ENCODE data around the gene DNAJC18. TPM values are rescaled to one million over a fixed set of nuclear protein-coding genes. Genes with fewer than 3 reads are reported as not detected.
A peak's percentile ranks its signal among the peaks of the same experiment; 100 is the strongest.
"Not testable (repeated sequence)": the region's sequence is repeated elsewhere in the genome, so short reads cannot be mapped to it uniquely, and the experiment has no call there.

Gene DNAJC18
- total and polyA plus RNA-seq, 2 experiments from 2014 or later = 10.9 to 13.4 TPM

DNA sequence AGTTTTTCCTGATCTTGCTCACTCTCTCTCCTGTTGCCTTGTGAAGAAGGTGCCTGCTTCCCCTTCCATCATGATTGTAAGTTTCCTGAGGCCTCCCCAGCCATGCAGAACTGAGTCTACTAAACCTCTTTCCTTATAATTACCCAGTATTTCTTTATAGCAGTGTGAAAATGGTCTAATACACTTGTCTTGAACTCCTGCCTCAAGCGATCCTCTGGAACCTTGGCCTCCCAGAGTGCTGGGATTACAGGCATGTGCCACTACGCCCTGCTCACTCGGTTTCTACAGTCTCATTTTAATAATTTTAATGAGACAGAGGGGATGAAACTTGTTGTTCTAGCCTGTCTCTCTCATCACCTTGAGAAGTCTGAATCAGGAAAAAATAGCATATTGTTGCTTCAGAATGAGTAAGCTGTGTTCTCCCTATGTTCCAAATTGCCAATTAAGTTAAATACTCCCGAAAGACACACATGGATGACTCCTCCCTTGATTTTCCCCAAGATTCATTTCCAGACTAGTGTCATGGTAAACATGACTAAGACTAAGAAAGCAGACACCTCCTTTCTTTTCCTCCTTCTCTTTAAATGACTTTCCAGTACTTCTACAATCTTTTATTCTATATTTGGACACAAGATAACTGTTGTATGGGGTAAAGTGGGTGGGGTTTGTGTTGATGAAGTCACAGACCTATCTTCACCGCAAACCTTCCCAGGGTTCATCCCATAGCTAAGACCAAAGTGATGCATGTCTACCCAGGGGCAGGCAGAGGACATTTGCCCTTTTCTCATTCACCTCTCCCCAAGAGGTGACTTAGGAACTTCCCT lies 7.8 kb upstream of the DNAJC18 start:
- no peaks in the 10 kb centered on the region for H3K79me2 ChIP-seq (ENCODE audit: insufficient read depth)
- no peaks in the 10 kb centered on the region for H3K9me3 ChIP-seq (ENCODE audit: low read depth)
- H3F3A ChIP-seq (ENCODE audit: insufficient read depth) = peaks cover 42% of the 10 kb centered on the region
- peak overlapping the region; percentile 32 for H3K4me2 ChIP-seq (ENCODE audit: unreplicated experiment)
- H2AFZ ChIP-seq = no peak overlapping the region
- H3K4me1 ChIP-seq (ENCODE audit: insufficient read depth) = peaks cover 46% of the 10 kb centered on the region
- peak overlapping the region; percentile 62 for H3K27ac ChIP-seq
- in situ Hi-C loops (cut with MboI) = no loop called here
- no peaks in the 10 kb centered on the region for H4K20me1 ChIP-seq (ENCODE audit: insufficient read depth)
- peak; percentile 84 for DNase-seq
- 50 to 52% methylated on average over 5 of the region's 5 CpGs for WGBS, 2 experiments (ENCODE audit: low coverage in 1 of 2, low lambda C conversion rate in 2 of 2, missing lambda C conversion rate in 2 of 2)
- no peak overlapping the region for H3K4me3 ChIP-seq
- H3K27me3 ChIP-seq (replicated peaks; ENCODE audit: insufficient read depth) = no peaks in the 10 kb centered on the region
- H3K36me3 ChIP-seq (ENCODE audit: low read depth) = no peaks in the 10 kb centered on the region
- H3K9me2 ChIP-seq (ENCODE audit: insufficient read depth) = no peaks in the 10 kb centered on the region
- TF ChIP-seq EZH2 (IDR thresholded peaks at IDR 0.05; ENCODE audit: insufficient read depth, poor library complexity, severe bottlenecking) (no peak), EZH2phosphoT487 (IDR thresholded peaks at IDR 0.05; ENCODE audit: insufficient read depth, low read depth) (no peak)
- H3K9ac ChIP-seq = no peak overlapping the region

GRCh38 chr5:139445325-139446170 lies 6.2 kb upstream of the DNAJC18 start:
- no peaks in the 10 kb centered on the region for H4K20me1 ChIP-seq (ENCODE audit: insufficient read depth)
- peaks cover 42% of the 10 kb centered on the region for H3F3A ChIP-seq (ENCODE audit: insufficient read depth)
- 57 to 61% methylated on average over 7 of the region's 7 CpGs for WGBS, 2 experiments (ENCODE audit: low coverage in 1 of 2, low lambda C conversion rate in 2 of 2, missing lambda C conversion rate in 2 of 2)
- H3K4me1 ChIP-seq (ENCODE audit: insufficient read depth) = peaks cover 46% of the 10 kb centered on the region
- in situ Hi-C loops (cut with MboI) = no loop called here
- H3K36me3 ChIP-seq (ENCODE audit: low read depth) = no peaks in the 10 kb centered on the region
- H3K27ac ChIP-seq = peak overlapping the region; percentile 43
- H3K9me2 ChIP-seq (ENCODE audit: insufficient read depth) = no peaks in the 10 kb centered on the region
- H2AFZ ChIP-seq = no peak overlapping the region
- no peak overlapping the region for H3K4me3 ChIP-seq
- no peak overlapping the region for H3K4me2 ChIP-seq (ENCODE audit: unreplicated experiment)
- DNase-seq = peak; percentile 80
- H3K9ac ChIP-seq = no peak overlapping the region
- TF ChIP-seq EZH2 (IDR thresholded peaks at IDR 0.05; ENCODE audit: insufficient read depth, poor library complexity, severe bottlenecking) (no peak), EZH2phosphoT487 (IDR thresholded peaks at IDR 0.05; ENCODE audit: insufficient read depth, low read depth) (no peak)
- H3K9me3 ChIP-seq (ENCODE audit: low read depth) = no peaks in the 10 kb centered on the region
- H3K27me3 ChIP-seq (replicated peaks; ENCODE audit: insufficient read depth) = no peaks in the 10 kb centered on the region
- H3K79me2 ChIP-seq (ENCODE audit: insufficient read depth) = no peaks in the 10 kb centered on the region

GRCh38 chr5:139443831-139444453 lies 4.6 kb upstream of the DNAJC18 start:
- no peaks in the 10 kb centered on the region for H3K79me2 ChIP-seq (ENCODE audit: insufficient read depth)
- WGBS, 2 experiments (ENCODE audit: low coverage in 1 of 2, low lambda C conversion rate in 2 of 2, missing lambda C conversion rate in 2 of 2) = 15 to 20% methylated on average over 4 of the region's 4 CpGs
- no peaks in the 10 kb centered on the region for H3K9me3 ChIP-seq (ENCODE audit: low read depth)
- H4K20me1 ChIP-seq (ENCODE audit: insufficient read depth) = no peaks in the 10 kb centered on the region
- no peak overlapping the region for H2AFZ ChIP-seq
- H3K27ac ChIP-seq = peak overlapping the region; percentile 70
- H3F3A ChIP-seq (ENCODE audit: insufficient read depth) = peaks cover 42% of the 10 kb centered on the region
- H3K4me1 ChIP-seq (ENCODE audit: insufficient read depth) = peaks cover 50% of the 10 kb centered on the region
- peak; percentile 86 for DNase-seq
- no peak overlapping the region for H3K4me3 ChIP-seq
- in situ Hi-C loops (cut with MboI) = no loop called here
- peak overlapping the region; percentile 21 for H3K4me2 ChIP-seq (ENCODE audit: unreplicated experiment)
- no peaks in the 10 kb centered on the region for H3K27me3 ChIP-seq (replicated peaks; ENCODE audit: insufficient read depth)
- TF ChIP-seq EZH2 (IDR thresholded peaks at IDR 0.05; ENCODE audit: insufficient read depth, poor library complexity, severe bottlenecking) (no peak), EZH2phosphoT487 (IDR thresholded peaks at IDR 0.05; ENCODE audit: insufficient read depth, low read depth) (no peak)
- no peak overlapping the region for H3K9ac ChIP-seq
- no peaks in the 10 kb centered on the region for H3K36me3 ChIP-seq (ENCODE audit: low read depth)
- H3K9me2 ChIP-seq (ENCODE audit: insufficient read depth) = no peaks in the 10 kb centered on the region

DNA sequence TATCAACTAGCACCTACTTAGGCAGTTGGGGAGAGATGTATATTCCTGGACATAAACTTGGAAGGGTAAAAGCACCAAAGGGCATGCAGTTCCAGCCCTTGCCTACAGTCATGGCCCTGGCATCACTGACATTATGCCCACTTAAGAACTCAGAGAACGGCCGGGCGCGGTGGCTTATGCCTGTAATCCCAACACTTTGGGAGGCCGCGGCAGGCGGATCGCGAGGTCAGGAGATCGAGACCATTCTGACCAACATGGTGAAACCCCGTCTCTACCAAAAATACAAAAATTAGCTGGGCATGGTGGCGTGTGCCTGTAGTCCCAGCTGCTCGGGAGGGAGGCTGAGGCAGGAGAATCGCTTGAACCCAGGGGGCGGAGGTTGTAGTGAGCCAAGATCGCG lies 1.1 kb upstream of the DNAJC18 start:
- H3K9me3 ChIP-seq (ENCODE audit: low read depth); H3K4me2 ChIP-seq (ENCODE audit: unreplicated experiment); in situ Hi-C loops (cut with MboI); H3K27me3 ChIP-seq (replicated peaks; ENCODE audit: insufficient read depth); DNase-seq; H3K27ac ChIP-seq; H2AFZ ChIP-seq; H3K79me2 ChIP-seq (ENCODE audit: insufficient read depth); H3K4me3 ChIP-seq; H3K9ac ChIP-seq; H4K20me1 ChIP-seq (ENCODE audit: insufficient read depth); H3K36me3 ChIP-seq (ENCODE audit: low read depth); H3K9me2 ChIP-seq (ENCODE audit: insufficient read depth): not testable (repeated sequence)
- peaks cover 26% of the 10 kb centered on the region for H3K4me1 ChIP-seq (ENCODE audit: insufficient read depth)
- WGBS, 2 experiments (ENCODE audit: low coverage in 1 of 2, low lambda C conversion rate in 2 of 2, missing lambda C conversion rate in 2 of 2) = 94 to 95% methylated on average over 17 of the region's 17 CpGs
- H3F3A ChIP-seq (ENCODE audit: insufficient read depth) = peaks cover 25% of the 10 kb centered on the region

Measured in GM23248 (cell line).